Natural killer cell (primary cell): Measurements from ENCODE around the gene LRRC2. TPM values are rescaled to one million over a fixed set of nuclear protein-coding genes. Genes with fewer than 3 reads are reported as not detected.

Experiments used
- ATAC-seq, 3 donors: fragments of 150-1000 bp in 2 of 3; fragments of 200-7000 bp in 1 of 3; cut with Tn5 transposase; 1 replicate in 1 of 3; 2 replicates in 2 of 3; pipeline ENCODE4 v1.10.0; 2021; ENCODE audit warnings: mild to moderate bottlenecking in 2 of 3, moderate library complexity in 2 of 3
- DNase-seq, 2 donors: peaks; one replicate each; pipeline versions ENCODE4 v3.0.0 to v3.0.0-alpha.2; 2013 to 2021; ENCODE audit warnings: mixed read lengths in 1 of 2
- H3K27ac ChIP-seq: one replicate; pipeline ENCODE4 v1.5.1; 2013; ENCODE audit warnings: mild to moderate bottlenecking, low read length
- H3K27me3 ChIP-seq: one replicate; pipeline ENCODE4 v1.6.1; 2013; ENCODE audit warnings: low read length; ENCODE audit not compliant: control insufficient read depth, insufficient read depth
- H3K36me3 ChIP-seq: one replicate; pipeline ENCODE4 v1.6.1; 2013; ENCODE audit warnings: low read length; ENCODE audit not compliant: control insufficient read depth, insufficient read depth
- H3K4me1 ChIP-seq: one replicate; pipeline ENCODE4 v1.6.1; 2013; ENCODE audit warnings: low read length; ENCODE audit not compliant: control insufficient read depth, insufficient read depth
- H3K4me3 ChIP-seq: one replicate; pipeline ENCODE4 v1.5.1; 2013; ENCODE audit warnings: low read length
- H3K9me3 ChIP-seq: one replicate; pipeline ENCODE4 v1.6.1; 2013; ENCODE audit warnings: low read length; ENCODE audit not compliant: control insufficient read depth, insufficient read depth
- H3K27ac Mint-ChIP-seq, 2 donors: one replicate each; pipeline ENCODE4 v1.8.0; 2022; ENCODE audit warnings: mild to moderate bottlenecking in 2 of 2, mixed read lengths in 2 of 2, moderate library complexity in 1 of 2
- H3K27me3 Mint-ChIP-seq, 2 donors: one replicate each; pipeline ENCODE4 v1.8.0; 2022; ENCODE audit warnings: low read depth in 2 of 2, mixed read lengths in 2 of 2
- H3K36me3 Mint-ChIP-seq: one replicate; pipeline ENCODE4 v1.8.0; 2022; ENCODE audit warnings: mixed read lengths
- H3K4me1 Mint-ChIP-seq, 2 donors: one replicate each; pipeline ENCODE4 v1.8.0; 2022; ENCODE audit warnings: mixed read lengths in 2 of 2
- H3K4me3 Mint-ChIP-seq: one replicate; pipeline ENCODE4 v1.8.0; 2022; ENCODE audit warnings: mild to moderate bottlenecking, moderate library complexity, mixed read lengths
- H3K9me3 Mint-ChIP-seq, 2 donors: one replicate each; pipeline ENCODE4 v1.8.0; 2022; ENCODE audit warnings: mixed read lengths in 2 of 2
- WGBS: methylation state at CpG from one replicate; pipeline ENCODE4 v1.1.7; 2013; ENCODE audit warnings: missing lambda C conversion rate; ENCODE audit not compliant: insufficient coverage; 5-methylcytosine and 5-hydroxymethylcytosine counted together
- intact Hi-C: fragments of 100-400 bp; cut with micrococcal nuclease; formaldehyde crosslinking; loops from one replicate; pipeline ENCODE4 v1.14.2; 2022
- total RNA-seq, 4 donors: library from RNA; stranded (reverse); fragments of 120-200 nt in 1 of 4; gene quantifications; one replicate each; pipeline versions ENCODE4 v1.2.3 to v1.2.4, GENCODE V29; 2013 to 2022
- TF ChIP-seq, protein P1 (sequence below): fragments of 200-600 bp; IDR thresholded peaks from one replicate; pipeline ENCODE4 v1.8.0; 2022; ENCODE audit warnings: antibody characterized with exemption

The LRRC2 gene
- total RNA-seq, 3 donors from 2014 or later (not counting 1 experiment from before 2014, with no cell fraction given): 0.18 TPM; not detected in 2

DNA sequence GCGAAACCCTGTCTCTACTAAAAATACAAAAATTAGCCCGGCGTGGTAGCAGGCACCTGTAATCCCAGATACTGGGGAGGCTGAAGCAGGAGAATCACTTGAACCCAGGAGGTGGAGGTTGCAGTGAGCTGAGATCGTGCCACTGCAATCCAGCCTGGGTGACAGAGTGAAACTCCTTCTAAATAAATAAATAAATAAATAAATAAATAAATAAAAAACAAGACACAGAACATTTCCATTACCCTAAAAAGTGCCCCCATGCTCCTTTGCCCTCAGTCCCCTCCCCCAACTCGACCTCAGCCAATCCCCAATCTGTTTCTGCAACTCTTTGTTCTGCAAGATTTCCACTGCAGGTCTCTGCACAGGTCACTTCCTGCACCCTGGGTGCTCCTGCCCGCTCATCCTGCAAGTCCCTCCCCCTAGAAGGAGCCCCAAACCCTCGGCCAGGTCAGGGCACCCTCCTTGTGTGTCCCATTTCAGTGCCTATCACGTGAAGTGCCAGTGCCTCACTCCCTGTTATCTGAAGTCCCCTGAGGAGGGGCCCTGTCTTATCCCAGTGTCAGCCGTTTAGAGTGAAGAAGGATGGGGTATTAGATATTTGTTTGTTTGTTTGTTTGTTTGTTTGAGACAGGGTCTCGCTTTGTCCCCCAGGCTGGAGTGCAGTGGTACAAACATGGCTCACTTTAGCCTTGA lies 47.4 kb upstream of the LRRC2 start:
- ATAC-seq (no peak), DNase-seq (no peak)
- no peaks in the 10 kb centered on the region for H3K9me3 ChIP-seq
- no peaks in the 10 kb centered on the region for H3K27me3 ChIP-seq
- H3K4me1 Mint-ChIP-seq: no peaks in the 10 kb centered on the region
- no peaks in the 10 kb centered on the region for H3K36me3 Mint-ChIP-seq
- WGBS: 77% methylated on average over 9 of the region's 10 CpGs
- no peak overlapping the region for H3K27ac ChIP-seq
- no peak overlapping the region for H3K4me3 ChIP-seq
- no peaks in the 10 kb centered on the region for H3K36me3 ChIP-seq
- H3K4me3 Mint-ChIP-seq: no peak overlapping the region
- peaks cover 24 to 33% of the 10 kb centered on the region in 2 donors for H3K27me3 Mint-ChIP-seq
- H3K4me1 ChIP-seq: no peaks in the 10 kb centered on the region
- TF ChIP-seq, protein P1, sequence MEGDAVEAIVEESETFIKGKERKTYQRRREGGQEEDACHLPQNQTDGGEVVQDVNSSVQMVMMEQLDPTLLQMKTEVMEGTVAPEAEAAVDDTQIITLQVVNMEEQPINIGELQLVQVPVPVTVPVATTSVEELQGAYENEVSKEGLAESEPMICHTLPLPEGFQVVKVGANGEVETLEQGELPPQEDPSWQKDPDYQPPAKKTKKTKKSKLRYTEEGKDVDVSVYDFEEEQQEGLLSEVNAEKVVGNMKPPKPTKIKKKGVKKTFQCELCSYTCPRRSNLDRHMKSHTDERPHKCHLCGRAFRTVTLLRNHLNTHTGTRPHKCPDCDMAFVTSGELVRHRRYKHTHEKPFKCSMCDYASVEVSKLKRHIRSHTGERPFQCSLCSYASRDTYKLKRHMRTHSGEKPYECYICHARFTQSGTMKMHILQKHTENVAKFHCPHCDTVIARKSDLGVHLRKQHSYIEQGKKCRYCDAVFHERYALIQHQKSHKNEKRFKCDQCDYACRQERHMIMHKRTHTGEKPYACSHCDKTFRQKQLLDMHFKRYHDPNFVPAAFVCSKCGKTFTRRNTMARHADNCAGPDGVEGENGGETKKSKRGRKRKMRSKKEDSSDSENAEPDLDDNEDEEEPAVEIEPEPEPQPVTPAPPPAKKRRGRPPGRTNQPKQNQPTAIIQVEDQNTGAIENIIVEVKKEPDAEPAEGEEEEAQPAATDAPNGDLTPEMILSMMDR: no peak
- intact Hi-C loops: no loop called here
- H3K9me3 Mint-ChIP-seq: no peaks in the 10 kb centered on the region
- no peak overlapping the region for H3K27ac Mint-ChIP-seq

DNA sequence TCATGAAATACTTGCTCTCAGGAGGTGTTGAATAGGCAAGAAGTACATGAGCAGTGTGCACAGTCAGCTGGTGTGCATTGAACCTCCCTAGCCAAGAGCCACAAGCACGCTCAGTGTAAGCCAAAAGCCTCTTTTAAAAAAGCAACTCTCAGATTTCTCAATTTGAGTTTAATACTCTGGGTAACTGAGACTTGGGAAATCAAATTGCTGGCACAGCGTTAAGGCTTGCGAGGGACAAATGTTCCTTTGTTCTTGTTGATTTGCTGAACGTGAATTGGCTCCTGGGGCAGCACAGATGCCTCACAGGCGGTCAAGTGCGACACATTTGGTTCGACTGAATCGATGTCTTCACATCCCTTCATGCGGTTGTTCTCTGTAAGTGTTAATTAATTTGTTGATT lies 46.2 kb upstream of the LRRC2 start, which contains the start of gene FAM240A:
Gene FAM240A (plus strand): TSS at position 202 of the 400 bp plus-strand sequence. CDS start 159 bp downstream, at position 361.
- no peaks in the 10 kb centered on the region for H3K4me1 Mint-ChIP-seq
- no peaks in the 10 kb centered on the region for H3K4me1 ChIP-seq
- no peaks in the 10 kb centered on the region for H3K36me3 Mint-ChIP-seq
- intact Hi-C loops: no loop called here
- H3K4me3 Mint-ChIP-seq: no peak within 1 kb of the TSS
- no peaks in the 10 kb centered on the region for H3K27me3 ChIP-seq
- ATAC-seq (no peak), DNase-seq (no peak)
- no peak within 1 kb of the TSS for H3K27ac ChIP-seq
- no peaks in the 10 kb centered on the region for H3K36me3 ChIP-seq
- no peak within 1 kb of the TSS for H3K4me3 ChIP-seq
- TF ChIP-seq, protein P1: no peak
- peaks cover 24 to 33% of the 10 kb centered on the region in 2 donors for H3K27me3 Mint-ChIP-seq
- H3K27ac Mint-ChIP-seq: no peak within 1 kb of the TSS
- 75% methylated on average over 9 of the region's 9 CpGs for WGBS
- no peaks in the 10 kb centered on the region for H3K9me3 ChIP-seq
- H3K9me3 Mint-ChIP-seq: no peaks in the 10 kb centered on the region

DNA sequence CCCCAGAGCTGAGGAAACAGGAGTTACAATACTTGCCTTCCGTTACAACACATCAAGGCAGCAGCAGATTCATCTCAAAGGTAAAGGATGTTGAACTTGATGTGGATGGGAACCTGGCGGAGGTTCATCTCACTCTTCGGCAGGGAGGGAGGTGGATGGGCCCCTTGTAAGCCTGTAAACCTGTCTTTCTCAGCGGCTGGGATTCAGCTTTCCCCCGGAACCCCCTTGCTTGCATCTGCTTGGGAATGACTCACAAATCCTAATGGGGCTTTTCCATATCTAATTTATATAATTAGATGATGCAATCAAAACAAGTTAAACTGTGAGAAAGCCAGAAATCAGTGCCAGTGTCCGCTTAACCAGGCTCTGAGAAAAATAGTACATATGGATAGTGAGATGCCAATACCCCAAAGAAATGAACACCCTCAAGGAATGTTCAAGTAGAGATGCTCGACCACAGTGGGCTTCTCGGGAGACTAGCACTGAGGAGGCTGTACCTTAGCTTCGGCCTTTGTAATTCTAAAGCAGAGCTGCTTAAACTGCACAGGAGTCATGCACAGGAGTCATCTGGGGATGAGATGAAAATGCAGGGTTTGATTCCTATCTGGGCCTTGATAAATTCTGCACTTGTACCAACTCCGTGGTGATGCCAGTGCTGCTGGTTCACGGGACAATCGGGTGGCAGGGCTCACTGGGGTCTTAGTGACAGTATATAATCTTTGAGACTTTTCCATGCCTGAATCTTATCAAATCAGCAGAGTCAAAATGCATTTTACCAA lies 44.0 kb upstream of the LRRC2 start:
- no peaks in the 10 kb centered on the region for H3K4me1 ChIP-seq
- H3K27me3 ChIP-seq: no peaks in the 10 kb centered on the region
- no peak overlapping the region for H3K4me3 ChIP-seq
- no peak overlapping the region for H3K27ac ChIP-seq
- intact Hi-C loops: no loop called here
- no peaks in the 10 kb centered on the region for H3K36me3 ChIP-seq
- whole genome bisulfite sequencing: 93% methylated on average over 12 of the region's 12 CpGs
- ATAC-seq (no peak), DNase-seq (no peak)
- no peak overlapping the region for H3K4me3 Mint-ChIP-seq
- no peaks in the 10 kb centered on the region for H3K9me3 Mint-ChIP-seq
- no peaks in the 10 kb centered on the region for H3K4me1 Mint-ChIP-seq
- H3K9me3 ChIP-seq: no peaks in the 10 kb centered on the region
- no peak overlapping the region for H3K27ac Mint-ChIP-seq
- H3K36me3 Mint-ChIP-seq: no peaks in the 10 kb centered on the region
- peaks cover 15 to 18% of the 10 kb centered on the region in 2 donors for H3K27me3 Mint-ChIP-seq
- TF ChIP-seq, protein P1: no peak
